GM12891 (cell line): ENCODE results near the gene SH2B2.

Experiments
- POLR2A ChIP-seq: IDR thresholded peaks from 2 replicates; pipeline ENCODE4 v1.6.1; 2011; ENCODE audit warnings: low read depth, low read length, control low read depth
- POLR2AphosphoS5 ChIP-seq: IDR thresholded peaks from 2 replicates; pipeline ENCODE4 v1.6.1; 2011; ENCODE audit warnings: low read depth, low read length, control low read depth
- POU2F2 ChIP-seq: IDR thresholded peaks from 2 replicates; pipeline ENCODE4 v1.6.1; 2011; ENCODE audit warnings: low read depth, mild to moderate bottlenecking, control low read depth, low read length, moderate library complexity
- TAF1 ChIP-seq: IDR thresholded peaks from 2 replicates; pipeline ENCODE4 v1.6.1; 2011; ENCODE audit warnings: low read depth, low read length, control low read depth

DNA sequence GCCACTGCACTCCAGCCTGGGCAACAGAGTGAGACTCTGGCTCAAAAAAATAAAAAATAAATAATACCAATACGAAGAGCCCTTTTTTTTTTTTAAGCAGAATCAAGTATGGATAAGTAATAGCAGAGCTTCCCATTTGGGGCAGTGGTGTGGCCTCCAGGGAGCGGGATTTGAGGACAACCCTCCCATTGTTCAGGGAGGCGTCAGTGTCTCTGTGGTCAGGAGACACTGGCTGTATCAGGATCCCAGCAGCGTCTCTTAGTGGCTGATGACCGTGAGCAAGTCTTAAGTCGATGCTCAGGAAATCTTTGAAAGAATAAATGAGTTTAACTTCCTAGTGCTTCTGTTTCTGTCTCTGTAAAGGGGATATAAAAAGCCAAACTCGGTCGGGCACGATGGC, 25.2 kb upstream of the SH2B2 start:
- TF ChIP-seq TAF1: no peak
- no peak for TF ChIP-seq POU2F2
- TF ChIP-seq POLR2A: no peak
- no peak for TF ChIP-seq POLR2AphosphoS5
